ENCODE results near the gene L2HGDH. TPM values are rescaled to one million over a fixed set of nuclear protein-coding genes. Genes with fewer than 3 reads are reported as not detected.
"Not testable (repeated sequence)": the region's sequence is repeated elsewhere in the genome, so short reads cannot be mapped to it uniquely, and the experiment has no call there.

The L2HGDH gene
- total RNA-seq, 1 donor from 2014 or later = 4.2 TPM

- H3K9me3 ChIP-seq = no peaks in the 10 kb centered on the region
- peak overlapping the region; percentile 4 for H3K27ac ChIP-seq
- DNase-seq (no peak), ATAC-seq (no peak)
- H3K27me3 ChIP-seq (ENCODE audit: low read depth) = no peaks in the 10 kb centered on the region
- H3K36me3 ChIP-seq = peaks cover 18% of the 10 kb centered on the region
- intact Hi-C loops (cut with DNase I) = no loop called here
- H3K4me1 ChIP-seq = peaks cover 22% of the 10 kb centered on the region
- no peak overlapping the region for H3K4me3 ChIP-seq
- no peak for TF ChIP-seq CTCF (IDR thresholded peaks at IDR 0.05)
Observed at GRCh38 chr14:50319293-50319692, 7.3 kb upstream of the L2HGDH start.

GRCh38 chr14:50318031-50318626 is 6.1 kb upstream of the L2HGDH start:
- intact Hi-C loops (cut with DNase I) = no loop called here
- peak; percentile 56 for TF ChIP-seq CTCF (IDR thresholded peaks at IDR 0.05)
- no peak overlapping the region for H3K4me3 ChIP-seq
- no peaks in the 10 kb centered on the region for H3K9me3 ChIP-seq
- ATAC-seq (no peak), DNase-seq (no peak)
- peaks cover 8% of the 10 kb centered on the region for H3K36me3 ChIP-seq
- no peak overlapping the region for H3K27ac ChIP-seq
- no peaks in the 10 kb centered on the region for H3K27me3 ChIP-seq (ENCODE audit: low read depth)
- H3K4me1 ChIP-seq = peaks cover 26% of the 10 kb centered on the region

GRCh38 chr14:50314098-50314497 is 2.1 kb upstream of the L2HGDH start:
- H3K4me3 ChIP-seq; H3K36me3 ChIP-seq; ATAC-seq; H3K27ac ChIP-seq; DNase-seq; H3K27me3 ChIP-seq (ENCODE audit: low read depth); intact Hi-C loops (cut with DNase I); H3K9me3 ChIP-seq: not testable (repeated sequence)
- peaks cover 17% of the 10 kb centered on the region for H3K4me1 ChIP-seq

GRCh38 chr14:50312734-50313054 is 665 bp upstream of the L2HGDH start:
- no peaks in the 10 kb centered on the region for H3K36me3 ChIP-seq
- no peak for DNase-seq
- H3K27me3 ChIP-seq (ENCODE audit: low read depth) = no peaks in the 10 kb centered on the region
- peak overlapping the region; percentile 93 for H3K4me3 ChIP-seq
- no peaks in the 10 kb centered on the region for H3K9me3 ChIP-seq
- H3K4me1 ChIP-seq = peaks cover 17% of the 10 kb centered on the region
- peak; percentile 35 to 43 for ATAC-seq
- H3K27ac ChIP-seq = peak overlapping the region; percentile 94
- intact Hi-C loops (cut with DNase I) = no loop called here
- no peak for TF ChIP-seq CTCF (IDR thresholded peaks at IDR 0.05)

- no peak for DNase-seq
- Histone ChIP-seq H3K9me3 (no peaks in the 10 kb centered on the region), H3K27me3 (ENCODE audit: low read depth) (no peaks in the 10 kb centered on the region), H3K4me3 (peak overlapping the region; percentile 93), H3K27ac (peak overlapping the region; percentile 94), H3K36me3 (no peaks in the 10 kb centered on the region), H3K4me1 (peaks cover 17% of the 10 kb centered on the region)
- ATAC-seq = no peak
- intact Hi-C loops (cut with DNase I) = no loop called here
- peak; percentile 53 for TF ChIP-seq CTCF (IDR thresholded peaks at IDR 0.05)
Observed at GRCh38 chr14:50311337-50311971, 575 bp downstream of the L2HGDH start.

- Histone ChIP-seq H3K4me1 (peaks cover 17% of the 10 kb centered on the region), H3K4me3 (no peak overlapping the region), H3K27ac (no peak overlapping the region), H3K9me3 (no peaks in the 10 kb centered on the region), H3K27me3 (ENCODE audit: low read depth) (no peaks in the 10 kb centered on the region), H3K36me3 (no peaks in the 10 kb centered on the region)
- intact Hi-C loops (cut with DNase I) = no loop called here
- no peak for TF ChIP-seq CTCF (IDR thresholded peaks at IDR 0.05)
- DNase-seq (no peak), ATAC-seq (no peak)
Observed at GRCh38 chr14:50310445-50310844, 1.6 kb downstream of the L2HGDH start.
